ENCODE measurements around the gene VEZF1.

The VEZF1 gene

DNA sequence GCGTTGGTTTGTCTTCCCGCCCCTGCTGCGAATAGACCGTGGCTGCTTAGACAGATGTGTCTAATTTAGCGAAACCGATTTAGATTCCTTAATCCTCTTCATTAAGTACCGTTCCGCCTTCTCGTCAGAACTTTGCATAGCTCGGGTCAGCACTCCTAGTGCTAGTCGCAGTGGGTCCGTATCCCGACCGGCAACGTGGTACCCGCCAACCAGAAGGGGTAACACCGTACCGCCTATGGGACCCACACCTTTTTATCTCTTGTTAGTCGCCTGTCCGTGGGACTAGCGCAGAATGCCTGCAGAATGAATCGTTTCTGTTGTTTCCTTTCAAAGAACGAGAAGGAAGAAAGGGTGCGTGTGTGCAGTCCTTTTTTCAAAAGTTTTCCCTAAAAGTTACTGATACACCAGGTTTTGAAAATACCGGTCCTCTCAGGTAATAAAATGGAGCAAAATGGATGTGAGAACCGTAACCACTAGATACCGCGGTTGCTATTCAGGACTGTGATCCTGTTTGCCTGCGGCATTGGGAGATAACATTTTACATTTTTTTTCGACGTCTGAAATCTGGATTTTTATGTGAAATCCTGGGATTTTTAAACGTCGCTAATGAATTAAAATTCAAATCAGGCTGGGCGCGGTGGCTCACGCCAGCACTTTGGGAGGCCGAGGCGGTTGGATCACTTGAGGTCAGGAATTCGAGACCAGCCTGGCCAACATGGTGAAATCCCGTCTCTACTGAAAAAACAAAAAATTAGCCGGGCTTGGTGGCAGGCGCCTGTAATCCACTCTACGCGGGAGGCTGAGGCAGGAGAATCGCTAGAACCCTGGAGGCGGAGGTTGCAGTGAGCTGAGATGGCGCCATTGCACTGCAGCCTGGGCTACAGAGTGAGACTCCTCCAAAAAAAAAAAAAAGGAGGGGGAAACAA, 20.0 kb upstream of the VEZF1 start:
- no peak for DNase-seq (ENCODE audit: low spot score)
- TF ChIP-seq, protein P1, sequence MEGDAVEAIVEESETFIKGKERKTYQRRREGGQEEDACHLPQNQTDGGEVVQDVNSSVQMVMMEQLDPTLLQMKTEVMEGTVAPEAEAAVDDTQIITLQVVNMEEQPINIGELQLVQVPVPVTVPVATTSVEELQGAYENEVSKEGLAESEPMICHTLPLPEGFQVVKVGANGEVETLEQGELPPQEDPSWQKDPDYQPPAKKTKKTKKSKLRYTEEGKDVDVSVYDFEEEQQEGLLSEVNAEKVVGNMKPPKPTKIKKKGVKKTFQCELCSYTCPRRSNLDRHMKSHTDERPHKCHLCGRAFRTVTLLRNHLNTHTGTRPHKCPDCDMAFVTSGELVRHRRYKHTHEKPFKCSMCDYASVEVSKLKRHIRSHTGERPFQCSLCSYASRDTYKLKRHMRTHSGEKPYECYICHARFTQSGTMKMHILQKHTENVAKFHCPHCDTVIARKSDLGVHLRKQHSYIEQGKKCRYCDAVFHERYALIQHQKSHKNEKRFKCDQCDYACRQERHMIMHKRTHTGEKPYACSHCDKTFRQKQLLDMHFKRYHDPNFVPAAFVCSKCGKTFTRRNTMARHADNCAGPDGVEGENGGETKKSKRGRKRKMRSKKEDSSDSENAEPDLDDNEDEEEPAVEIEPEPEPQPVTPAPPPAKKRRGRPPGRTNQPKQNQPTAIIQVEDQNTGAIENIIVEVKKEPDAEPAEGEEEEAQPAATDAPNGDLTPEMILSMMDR (IDR thresholded peaks at IDR 0.05; ENCODE audit: extremely low read depth, missing control alignments) = no peak

DNA sequence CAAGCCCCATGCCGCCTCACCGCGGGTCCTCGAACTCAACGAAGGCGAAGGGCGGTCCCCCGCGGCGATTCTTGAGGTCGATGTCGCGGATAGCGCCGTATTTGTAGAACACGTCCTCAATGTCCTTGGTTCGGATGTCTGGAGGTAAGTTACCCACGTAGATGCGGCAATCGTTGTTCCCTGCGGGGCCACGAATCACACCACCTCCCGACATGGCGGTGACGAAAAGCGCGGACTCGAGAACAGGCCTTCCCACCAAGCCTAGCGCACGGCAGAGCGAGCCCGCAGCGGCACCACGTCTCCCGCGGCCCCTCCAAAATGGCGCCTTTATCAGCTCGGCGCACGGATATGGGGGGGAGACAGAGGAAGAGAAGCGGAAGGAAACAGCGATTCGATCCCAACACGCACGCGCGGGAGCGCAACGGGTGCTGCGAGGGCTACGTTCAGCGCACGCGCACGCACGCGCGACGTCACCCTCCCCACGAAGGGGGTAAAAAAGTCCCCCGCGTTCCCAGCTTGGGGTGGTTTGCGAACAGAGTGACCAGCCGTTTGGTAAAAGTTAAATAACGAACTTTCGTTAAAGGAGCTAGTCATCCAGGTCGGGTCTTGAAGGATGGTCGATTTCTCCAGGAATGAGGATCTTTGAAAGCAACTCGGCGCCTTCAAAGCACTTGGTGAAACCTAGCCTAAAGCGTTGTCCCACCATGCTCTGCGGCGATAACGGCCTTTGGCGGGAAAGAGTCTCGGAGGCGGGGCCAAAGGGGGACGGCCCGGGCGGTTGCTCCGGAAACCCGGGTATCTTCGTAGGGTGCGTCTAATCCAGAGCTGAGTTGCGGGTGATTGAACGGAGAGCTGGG, 19.1 kb upstream of the VEZF1 start, which contains the start of gene SRSF1:
Gene SRSF1, minus strand, starts transcription at position 323 of the 857 bp plus-strand sequence. Its CDS starts 109 bp downstream, at position 214.
- TF ChIP-seq, protein P1 (IDR thresholded peaks at IDR 0.05; ENCODE audit: extremely low read depth, missing control alignments) = no peak
- DNase-seq (ENCODE audit: low spot score) = peak; percentile 89

DNA sequence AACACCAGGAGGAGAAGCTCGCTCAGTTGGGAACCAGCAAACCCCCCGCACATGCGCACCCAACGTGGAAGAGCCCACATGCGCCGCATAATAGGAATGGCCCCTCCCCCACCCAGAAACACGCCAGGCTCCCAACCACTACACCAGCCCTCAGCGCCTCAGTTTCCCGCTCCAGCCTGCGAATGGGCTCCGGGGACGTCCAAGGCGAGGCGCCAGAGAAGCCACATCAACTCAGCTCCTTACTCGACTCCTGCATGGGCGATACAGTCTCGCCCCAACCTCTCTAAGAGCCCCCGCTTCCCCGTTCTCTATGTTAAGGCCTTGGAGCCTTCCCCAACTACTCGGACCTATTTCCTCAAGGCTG, 18.5 kb upstream of the VEZF1 start:
- no peak for DNase-seq (ENCODE audit: low spot score)

DNA sequence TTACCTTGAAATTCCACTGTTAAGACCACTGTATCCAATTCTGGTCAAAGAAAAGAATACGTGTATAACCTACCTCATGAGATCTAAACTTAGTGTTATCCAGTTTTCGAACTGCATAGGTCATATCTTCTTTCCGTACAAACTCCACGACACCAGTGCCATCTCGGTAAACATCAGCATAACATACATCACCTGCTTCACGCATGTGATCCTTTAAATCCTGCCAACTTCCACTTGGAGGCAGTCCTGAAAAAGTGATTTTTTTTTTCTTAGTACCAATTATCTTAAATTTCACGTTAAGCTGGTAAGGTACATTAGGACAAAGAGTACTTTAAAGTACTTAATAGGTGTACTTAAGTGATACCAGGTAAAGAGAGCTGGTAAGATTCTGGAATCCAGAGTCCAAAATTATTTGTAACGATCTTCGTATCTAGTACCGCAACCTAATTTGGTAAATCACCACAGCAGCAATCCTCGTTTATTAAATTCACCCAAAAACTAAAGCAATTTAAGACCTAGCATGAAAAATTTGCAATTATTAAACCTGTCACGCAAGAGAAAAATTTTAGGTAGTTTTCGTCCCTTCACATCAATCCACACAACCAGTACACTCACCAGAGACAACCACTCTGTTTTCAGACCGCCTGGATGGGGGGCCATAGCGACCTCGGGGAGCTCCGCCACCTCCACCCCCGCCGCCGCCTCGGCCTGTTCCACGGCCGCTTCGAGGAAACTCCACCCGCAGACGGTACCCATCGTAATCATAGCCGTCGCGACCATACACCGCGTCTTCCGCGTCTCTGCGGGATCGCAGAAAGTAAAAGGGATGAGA, 17.9 kb upstream of the VEZF1 start:
- DNase-seq (ENCODE audit: low spot score) = no peak
- TF ChIP-seq, protein P1 (IDR thresholded peaks at IDR 0.05; ENCODE audit: extremely low read depth, missing control alignments) = no peak

More for the DNA sequence above, 18.5 kb upstream of the VEZF1 start:
- TF ChIP-seq, protein P1 (IDR thresholded peaks at IDR 0.05; ENCODE audit: extremely low read depth, missing control alignments) = no peak

DNA sequence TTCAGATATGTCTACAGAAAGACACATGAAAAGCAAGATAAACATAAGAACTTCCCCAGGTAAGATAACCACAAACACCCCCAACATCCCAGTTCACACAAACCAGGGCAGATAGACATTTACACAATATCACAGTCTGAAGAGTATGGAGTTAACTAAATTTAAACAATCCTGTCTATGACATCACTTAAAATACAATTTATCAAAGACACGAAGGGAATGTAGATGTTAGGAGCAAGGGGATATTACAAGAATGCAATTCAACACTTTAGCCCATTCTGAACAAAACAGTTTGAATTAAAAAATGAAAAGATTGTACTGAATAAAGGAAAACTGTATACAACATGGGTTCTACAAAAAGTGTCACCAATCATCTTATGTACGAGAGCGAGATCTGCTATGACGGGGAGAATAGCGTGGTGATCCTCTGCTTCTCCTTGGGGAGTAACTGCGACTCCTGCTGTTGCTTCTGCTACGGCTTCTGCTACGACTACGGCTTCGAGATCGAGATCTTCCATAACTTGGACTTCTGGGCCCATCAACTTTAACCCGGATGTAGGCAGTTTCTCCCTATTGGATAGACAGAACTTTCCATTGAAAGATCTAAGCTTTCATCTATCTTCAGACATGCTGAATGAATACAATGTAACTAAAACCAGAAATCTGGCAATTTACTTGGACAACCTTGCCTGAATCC, 17.1 kb upstream of the VEZF1 start:
- DNase-seq (ENCODE audit: low spot score) = no peak
- TF ChIP-seq, protein P1 (IDR thresholded peaks at IDR 0.05; ENCODE audit: extremely low read depth, missing control alignments) = no peak

DNA sequence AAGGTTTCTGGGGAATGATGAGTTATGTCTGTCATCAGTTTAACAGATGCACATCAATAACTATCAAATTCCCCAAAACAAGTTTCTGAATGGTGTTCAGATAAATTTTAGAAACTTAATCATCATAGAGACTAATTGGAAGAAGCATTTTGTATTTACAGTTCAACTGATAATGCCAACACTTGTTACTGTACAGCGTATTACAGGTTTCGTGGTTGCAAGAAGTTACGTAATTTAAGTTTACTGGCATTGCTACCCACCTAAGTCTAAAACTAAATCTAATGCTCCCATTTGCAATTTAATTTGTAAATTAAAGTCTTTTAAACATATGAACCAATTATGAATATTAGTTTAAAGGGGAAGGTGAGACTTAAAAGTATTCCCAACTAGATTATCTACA, 16.0 kb upstream of the VEZF1 start:
- DNase-seq (ENCODE audit: low spot score) = no peak
- TF ChIP-seq, protein P1 (IDR thresholded peaks at IDR 0.05; ENCODE audit: extremely low read depth, missing control alignments) = no peak
